Tibial nerve (tissue), 4 donors: Measurements from ENCODE around the gene TIAM1. TPM values are rescaled to one million over a fixed set of nuclear protein-coding genes. Genes with fewer than 3 reads are reported as not detected.

Source experiments
- DNase-seq, 2 donors: peaks; one replicate each; pipeline ENCODE4 v3.0.0-alpha.2; 2019; ENCODE audit warnings: low spot score in 2 of 2
- H3K27ac ChIP-seq, 4 donors: fragments of 200-600 bp; sonication (generic) in 3 of 4; one replicate each; pipeline ENCODE4 v1.5.1; 2017 to 2019; ENCODE audit warnings: mild to moderate bottlenecking in 1 of 4
- H3K27me3 ChIP-seq, 2 donors: fragments of 200-600 bp; sonication (generic) in 1 of 2; one replicate each; pipeline versions ENCODE4 v1.5.1 to v1.6.0; 2017 to 2019
- H3K36me3 ChIP-seq, 3 donors: fragments of 200-600 bp; sonication (generic); one replicate each; pipeline ENCODE4 v1.5.1; 2018 to 2019
- H3K4me1 ChIP-seq, 4 donors: fragments of 200-600 bp; sonication (generic) in 3 of 4; one replicate each; pipeline ENCODE4 v1.5.1; 2017 to 2019
- H3K4me3 ChIP-seq, 4 donors: fragments of 200-600 bp; sonication (generic) in 3 of 4; one replicate each; pipeline ENCODE4 v1.5.1; 2017 to 2019; ENCODE audit warnings: mild to moderate bottlenecking in 1 of 4, moderate library complexity in 1 of 4
- H3K9me3 ChIP-seq, 4 donors: fragments of 200-600 bp; sonication (generic) in 3 of 4; one replicate each; pipeline ENCODE4 v1.5.1; 2017 to 2019
- EP300 ChIP-seq, 2 donors: sonication (generic); formaldehyde crosslinking; IDR thresholded peaks; one replicate each; pipeline ENCODE4 v1.6.1; 2017; ENCODE audit warnings: antibody characterized with exemption in 2 of 2, mild to moderate bottlenecking in 1 of 2
- POLR2A ChIP-seq, 2 donors: fragments of 450-650 bp; IDR thresholded peaks; one replicate each; pipeline ENCODE4 v1.6.1; 2017; ENCODE audit warnings: antibody characterized with exemption in 2 of 2, mild to moderate bottlenecking in 2 of 2, moderate library complexity in 2 of 2
- WGBS, 2 donors: methylation state at CpG; one replicate each; pipeline ENCODE4 v1.1.5; 2018; 5-methylcytosine and 5-hydroxymethylcytosine counted together
- total RNA-seq, 4 donors: library from RNA; depleted of rRNA; stranded (reverse); fragments of >200 nt; gene quantifications; one replicate each; pipeline ENCODE4 v1.1.0, GENCODE V29; 2016
- TF ChIP-seq, protein P1 (sequence below), 5 experiments: fragments of 200-600 bp in 3 of 5; fragments of 450-650 bp in 2 of 5; sonication (generic) in 3 of 5; IDR thresholded peaks; one replicate each; pipeline ENCODE4 v1.5.1; 2016 to 2019; ENCODE audit warnings: antibody characterized with exemption in 5 of 5, mild to moderate bottlenecking in 3 of 5, moderate library complexity in 2 of 5

The TIAM1 gene
- total RNA-seq, 4 donors from 2014 or later: 25.3 to 44.7 (median 31.6) TPM

GRCh38 chr21:31252091-31252490, 92.0 kb downstream of the TIAM1 start:
- H3K9me3 ChIP-seq: no peaks in the 10 kb centered on the region
- no peak overlapping the region for H3K27ac ChIP-seq
- TF ChIP-seq, protein P1, sequence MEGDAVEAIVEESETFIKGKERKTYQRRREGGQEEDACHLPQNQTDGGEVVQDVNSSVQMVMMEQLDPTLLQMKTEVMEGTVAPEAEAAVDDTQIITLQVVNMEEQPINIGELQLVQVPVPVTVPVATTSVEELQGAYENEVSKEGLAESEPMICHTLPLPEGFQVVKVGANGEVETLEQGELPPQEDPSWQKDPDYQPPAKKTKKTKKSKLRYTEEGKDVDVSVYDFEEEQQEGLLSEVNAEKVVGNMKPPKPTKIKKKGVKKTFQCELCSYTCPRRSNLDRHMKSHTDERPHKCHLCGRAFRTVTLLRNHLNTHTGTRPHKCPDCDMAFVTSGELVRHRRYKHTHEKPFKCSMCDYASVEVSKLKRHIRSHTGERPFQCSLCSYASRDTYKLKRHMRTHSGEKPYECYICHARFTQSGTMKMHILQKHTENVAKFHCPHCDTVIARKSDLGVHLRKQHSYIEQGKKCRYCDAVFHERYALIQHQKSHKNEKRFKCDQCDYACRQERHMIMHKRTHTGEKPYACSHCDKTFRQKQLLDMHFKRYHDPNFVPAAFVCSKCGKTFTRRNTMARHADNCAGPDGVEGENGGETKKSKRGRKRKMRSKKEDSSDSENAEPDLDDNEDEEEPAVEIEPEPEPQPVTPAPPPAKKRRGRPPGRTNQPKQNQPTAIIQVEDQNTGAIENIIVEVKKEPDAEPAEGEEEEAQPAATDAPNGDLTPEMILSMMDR (IDR thresholded peaks at IDR 0.05): no peak
- TF ChIP-seq POLR2A (IDR thresholded peaks at IDR 0.05): no peak
- TF ChIP-seq EP300 (IDR thresholded peaks at IDR 0.05): no peak
- 90 to 92% methylated on average over 14 of the region's 14 CpGs for WGBS, 2 donors
- no peaks in the 10 kb centered on the region for H3K4me1 ChIP-seq
- H3K36me3 ChIP-seq: no peaks in the 10 kb centered on the region
- H3K27me3 ChIP-seq: no peaks in the 10 kb centered on the region
- no peak overlapping the region for H3K4me3 ChIP-seq
- no peak for DNase-seq

DNA sequence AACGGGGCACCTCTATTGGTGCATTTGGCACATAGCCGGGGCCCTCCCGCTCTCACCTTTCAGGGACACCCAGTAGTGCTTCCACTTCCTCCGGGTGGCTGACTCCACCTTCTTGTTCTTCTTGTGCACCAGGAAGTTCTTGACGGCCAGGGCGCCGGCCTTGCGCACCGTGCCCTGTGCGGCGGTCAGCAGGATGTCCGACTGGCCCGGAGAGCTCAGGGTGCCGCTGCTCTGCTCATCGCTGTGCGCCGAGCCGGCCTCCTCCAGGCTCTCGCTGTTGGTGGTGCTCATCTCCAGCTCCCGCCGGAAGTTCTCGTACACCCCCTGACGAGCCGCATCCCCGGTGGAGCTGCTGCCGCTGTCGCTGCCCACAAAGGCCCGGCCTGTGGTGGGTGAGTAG, 92.4 kb downstream of the TIAM1 start:
- no peak overlapping the region for H3K4me3 ChIP-seq
- no peaks in the 10 kb centered on the region for H3K9me3 ChIP-seq
- no peaks in the 10 kb centered on the region for H3K36me3 ChIP-seq
- H3K4me1 ChIP-seq: no peaks in the 10 kb centered on the region
- no peak for DNase-seq
- no peaks in the 10 kb centered on the region for H3K27me3 ChIP-seq
- TF ChIP-seq, protein P1 (IDR thresholded peaks at IDR 0.05): no peak
- TF ChIP-seq POLR2A (IDR thresholded peaks at IDR 0.05): no peak
- no peak for TF ChIP-seq EP300 (IDR thresholded peaks at IDR 0.05)
- H3K27ac ChIP-seq: no peak overlapping the region
- 96 to 97% methylated on average over 28 of the region's 28 CpGs for WGBS, 2 donors

- peaks cover 0 to 7% (median 2%) of the 10 kb centered on the region in 4 donors for H3K9me3 ChIP-seq
- no peak overlapping the region for H3K27ac ChIP-seq
- no peak overlapping the region for H3K4me3 ChIP-seq
- H3K36me3 ChIP-seq: peaks cover 0 to 12% (median 0%) of the 10 kb centered on the region in 3 donors
- WGBS, 2 donors: 76 to 80% methylated on average over 2 of the region's 2 CpGs
- DNase-seq: no peak
- TF ChIP-seq EP300 (IDR thresholded peaks at IDR 0.05) (no peak), POLR2A (IDR thresholded peaks at IDR 0.05) (no peak)
- TF ChIP-seq, protein P1 (IDR thresholded peaks at IDR 0.05): no peak
- H3K27me3 ChIP-seq: no peaks in the 10 kb centered on the region
- H3K4me1 ChIP-seq: no peaks in the 10 kb centered on the region
These were observed 95.5 kb downstream of the TIAM1 start for GRCh38 chr21:31248598-31248997.

DNA sequence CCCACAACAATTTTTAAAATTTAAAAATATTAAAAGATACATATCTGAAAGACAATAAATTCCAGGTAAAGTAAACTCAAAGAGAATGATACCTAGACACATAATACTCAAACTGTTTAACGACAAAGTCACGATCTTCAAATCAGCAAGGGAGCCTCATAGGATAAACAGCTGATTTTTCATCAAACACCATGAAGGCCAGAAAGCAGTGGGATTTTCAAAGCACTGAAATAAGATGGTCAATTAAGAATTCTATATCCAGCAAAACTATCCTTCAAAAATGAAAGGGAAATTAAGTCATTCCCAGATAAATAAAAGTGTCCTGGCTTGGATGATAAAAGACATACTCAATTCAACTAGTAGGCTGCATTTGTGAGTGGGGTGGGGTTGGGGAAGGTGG, 100.5 kb downstream of the TIAM1 start:
- peaks cover 0 to 29% (median 0%) of the 10 kb centered on the region in 3 donors for H3K36me3 ChIP-seq
- H3K27me3 ChIP-seq: no peaks in the 10 kb centered on the region
- 96 to 100% methylated on average over 2 of the region's 2 CpGs for WGBS, 2 donors
- DNase-seq: no peak
- H3K4me3 ChIP-seq: no peak overlapping the region
- no peak for TF ChIP-seq EP300 (IDR thresholded peaks at IDR 0.05)
- no peak for TF ChIP-seq POLR2A (IDR thresholded peaks at IDR 0.05)
- TF ChIP-seq, protein P1 (IDR thresholded peaks at IDR 0.05): no peak
- no peaks in the 10 kb centered on the region for H3K4me1 ChIP-seq
- H3K27ac ChIP-seq: no peak overlapping the region
- peaks cover 0 to 40% (median 9%) of the 10 kb centered on the region in 4 donors for H3K9me3 ChIP-seq

DNA sequence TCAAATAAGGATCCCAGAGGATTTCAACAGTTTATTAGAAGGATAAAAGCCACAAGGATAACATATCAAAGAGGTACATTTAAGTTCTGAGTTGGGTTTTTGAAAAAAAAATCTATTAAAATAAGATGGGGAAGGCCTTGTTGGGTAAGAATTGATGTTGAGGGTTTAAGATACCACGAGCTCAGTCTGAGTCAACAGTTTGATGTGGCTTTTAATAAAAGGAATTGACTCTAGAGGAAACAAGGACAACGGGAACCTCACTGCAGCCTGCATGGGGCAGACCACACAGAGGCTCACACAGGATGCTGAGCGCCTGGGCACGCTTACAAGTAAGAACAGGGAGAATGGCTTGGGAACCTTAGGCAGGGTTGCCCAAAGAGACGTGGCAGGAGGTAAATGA, 107.5 kb downstream of the TIAM1 start:
- 86 to 91% methylated on average over 5 of the region's 5 CpGs for WGBS, 2 donors
- H3K9me3 ChIP-seq: peaks cover 0 to 19% (median 3%) of the 10 kb centered on the region in 4 donors
- H3K4me1 ChIP-seq: no peaks in the 10 kb centered on the region
- no peak overlapping the region for H3K27ac ChIP-seq
- no peak overlapping the region for H3K4me3 ChIP-seq
- H3K36me3 ChIP-seq: peaks cover 0 to 14% (median 0%) of the 10 kb centered on the region in 3 donors
- no peak for DNase-seq
- TF ChIP-seq EP300 (IDR thresholded peaks at IDR 0.05) (no peak), POLR2A (IDR thresholded peaks at IDR 0.05) (no peak)
- TF ChIP-seq, protein P1 (IDR thresholded peaks at IDR 0.05): no peak
- no peaks in the 10 kb centered on the region for H3K27me3 ChIP-seq
